ENCODE data around the gene LRTM2. TPM values are rescaled to one million over a fixed set of nuclear protein-coding genes. Genes with fewer than 3 reads are reported as not detected.

Gene LRTM2
- total and polyA plus RNA-seq, 2 experiments from 2014 or later, result not detected

- H3K36me3 ChIP-seq (replicated peaks; ENCODE audit: insufficient read depth, low read depth), result no peaks in the 10 kb centered on the region
- H3K27ac ChIP-seq, result no peak overlapping the region
- no peaks in the 10 kb centered on the region for H3K9me2 ChIP-seq (replicated peaks; ENCODE audit: insufficient read depth)
- WGBS (ENCODE audit: low lambda C conversion rate, missing lambda C conversion rate), result 96% methylated on average over 5 of the region's 5 CpGs
- H3K4me1 ChIP-seq (ENCODE audit: insufficient read depth), result peaks cover 4% of the 10 kb centered on the region
- H3K27me3 ChIP-seq, result no peaks in the 10 kb centered on the region
- no peaks in the 10 kb centered on the region for H3K9me3 ChIP-seq (ENCODE audit: low read depth)
- no peak overlapping the region for H3K4me2 ChIP-seq
- no peak for DNase-seq (ENCODE audit: low spot score)
- TF ChIP-seq EZH2 (IDR thresholded peaks at IDR 0.05; ENCODE audit: borderline replicate concordance) (no peak), CTCF (IDR thresholded peaks at IDR 0.05; ENCODE audit: poor library complexity) (no peak), EZH2phosphoT487 (IDR thresholded peaks at IDR 0.05; ENCODE audit: low read depth, severe bottlenecking, unreplicated experiment) (no peak)
- no peaks in the 10 kb centered on the region for H3K79me2 ChIP-seq
- no peaks in the 10 kb centered on the region for H4K20me1 ChIP-seq (ENCODE audit: insufficient read depth, poor library complexity, severe bottlenecking)
- H3K4me3 ChIP-seq, result no peak overlapping the region
- H2AFZ ChIP-seq, result no peak overlapping the region
Observed at GRCh38 chr12:1885082-1885596, 64.8 kb downstream of the LRTM2 start.

DNA sequence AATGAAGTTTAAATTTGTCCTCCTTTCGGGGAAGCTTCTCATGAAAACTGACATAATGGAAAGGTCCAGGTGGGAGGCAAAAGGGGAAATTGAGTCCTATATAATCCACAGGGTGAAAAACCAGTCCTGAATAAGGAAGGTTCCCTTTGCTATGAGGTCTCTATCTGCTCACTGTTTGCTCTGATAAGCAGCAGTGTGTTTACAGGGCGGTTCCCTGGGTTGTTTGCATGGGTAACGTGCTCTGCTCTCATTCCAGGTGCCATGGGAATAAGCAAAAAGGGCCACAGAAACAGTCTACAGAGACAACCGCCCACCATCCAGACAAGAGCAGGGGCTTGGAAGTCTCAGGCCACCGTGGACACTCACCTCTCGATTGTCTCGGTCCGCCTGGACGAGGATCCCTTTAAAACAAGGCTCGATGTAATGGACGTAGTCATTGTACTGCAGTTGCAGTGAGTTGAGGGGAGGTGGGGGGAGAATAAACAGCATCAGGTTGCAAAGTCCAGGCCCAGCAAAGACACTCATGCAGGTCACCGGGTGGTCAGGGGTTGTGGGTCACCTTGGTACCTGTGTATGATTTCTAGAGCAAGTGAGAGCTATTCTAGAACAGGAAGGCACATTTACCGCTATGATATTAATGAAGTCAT is 65.4 kb downstream of the LRTM2 start:
- Histone ChIP-seq H3K27ac (no peak overlapping the region), H3K4me1 (ENCODE audit: insufficient read depth) (peaks cover 4% of the 10 kb centered on the region), H3K4me2 (no peak overlapping the region), H2AFZ (no peak overlapping the region), H3K4me3 (no peak overlapping the region), H3K36me3 (replicated peaks; ENCODE audit: insufficient read depth, low read depth) (no peaks in the 10 kb centered on the region), H3K9me2 (replicated peaks; ENCODE audit: insufficient read depth) (no peaks in the 10 kb centered on the region), H4K20me1 (ENCODE audit: insufficient read depth, poor library complexity, severe bottlenecking) (no peaks in the 10 kb centered on the region), H3K79me2 (no peaks in the 10 kb centered on the region), H3K9me3 (ENCODE audit: low read depth) (no peaks in the 10 kb centered on the region), H3K27me3 (no peaks in the 10 kb centered on the region)
- TF ChIP-seq CTCF (IDR thresholded peaks at IDR 0.05; ENCODE audit: poor library complexity) (no peak), EZH2phosphoT487 (IDR thresholded peaks at IDR 0.05; ENCODE audit: low read depth, severe bottlenecking, unreplicated experiment) (no peak), EZH2 (IDR thresholded peaks at IDR 0.05; ENCODE audit: borderline replicate concordance) (no peak)
- DNase-seq (ENCODE audit: low spot score), result no peak
- WGBS (ENCODE audit: low lambda C conversion rate, missing lambda C conversion rate), result 66% methylated on average over 13 of the region's 13 CpGs

Other genes with a start within 250 kb of the LRTM2 start
- gene FBXL14, start 226.0 kb upstream of the LRTM2 start, total RNA-seq, result 8.6 and 13.5 TPM in 2 replicates
- 10.7 and 11.7 TPM in 2 replicates for gene FBXL14, start 226.0 kb upstream of the LRTM2 start, polyA plus RNA-seq
- gene WNT5B, start 191.3 kb upstream of the LRTM2 start, total RNA-seq, result 16.6 and 19.9 TPM in 2 replicates
- gene WNT5B, start 191.3 kb upstream of the LRTM2 start, polyA plus RNA-seq, result 35.3 and 46.7 TPM in 2 replicates
- 47.3 and 50.7 TPM in 2 replicates for gene ADIPOR2, start 129.5 kb upstream of the LRTM2 start, total RNA-seq
- 10.4 and 12.4 TPM in 2 replicates for gene ADIPOR2, start 129.5 kb upstream of the LRTM2 start, polyA plus RNA-seq
- gene CACNA2D4, start 98.1 kb downstream of the LRTM2 start, total RNA-seq, result 1.3 and 4.7 TPM in 2 replicates
- 2.1 and 5.7 TPM in 2 replicates for gene CACNA2D4, start 98.1 kb downstream of the LRTM2 start, polyA plus RNA-seq
- 13.4 and 22.8 TPM in 2 replicates for gene DCP1B, start 183.9 kb downstream of the LRTM2 start, total RNA-seq
- gene DCP1B, start 183.9 kb downstream of the LRTM2 start, polyA plus RNA-seq, result 16.7 and 20.9 TPM in 2 replicates
- 3.8 and 4.0 TPM in 2 replicates for gene CACNA1C, start 232.4 kb downstream of the LRTM2 start, total RNA-seq
- gene CACNA1C, start 232.4 kb downstream of the LRTM2 start, polyA plus RNA-seq, result 3.2 and 7.9 TPM in 2 replicates